WTC11 (cell line): ENCODE data around the gene ARHGEF10L.

Experiments
- KAT7 ChIP-seq: sonication (generic); formaldehyde crosslinking; IDR thresholded peaks from 2 replicates; pipeline ENCODE4 v1.8.1; 2023; ENCODE audit warnings: missing genetic modification reagents, mild to moderate bottlenecking, borderline replicate concordance
- TF ChIP-seq, protein P1 (sequence below): fragments of 200-600 bp; IDR thresholded peaks from 2 replicates; pipeline ENCODE4 v1.8.0; 2022; ENCODE audit warnings: antibody characterized with exemption
- TF ChIP-seq, protein P2 (sequence below): sonication (generic); formaldehyde crosslinking; IDR thresholded peaks from 2 replicates; pipeline ENCODE4 v1.8.0; 2022; ENCODE audit warnings: mild to moderate bottlenecking, missing genetic modification reagents
- TF ChIP-seq, protein P3 (sequence below): sonication (generic); formaldehyde crosslinking; conservative IDR thresholded peaks from 2 replicates; pipeline ENCODE4 v1.8.1; 2022; ENCODE audit warnings: mild to moderate bottlenecking, missing genetic modification reagents
- TF ChIP-seq, protein P4 (sequence below): sonication (generic); formaldehyde crosslinking; IDR thresholded peaks from 2 replicates; pipeline ENCODE4 v1.8.1; 2023; ENCODE audit warnings: mild to moderate bottlenecking, missing genetic modification reagents, moderate library complexity

DNA sequence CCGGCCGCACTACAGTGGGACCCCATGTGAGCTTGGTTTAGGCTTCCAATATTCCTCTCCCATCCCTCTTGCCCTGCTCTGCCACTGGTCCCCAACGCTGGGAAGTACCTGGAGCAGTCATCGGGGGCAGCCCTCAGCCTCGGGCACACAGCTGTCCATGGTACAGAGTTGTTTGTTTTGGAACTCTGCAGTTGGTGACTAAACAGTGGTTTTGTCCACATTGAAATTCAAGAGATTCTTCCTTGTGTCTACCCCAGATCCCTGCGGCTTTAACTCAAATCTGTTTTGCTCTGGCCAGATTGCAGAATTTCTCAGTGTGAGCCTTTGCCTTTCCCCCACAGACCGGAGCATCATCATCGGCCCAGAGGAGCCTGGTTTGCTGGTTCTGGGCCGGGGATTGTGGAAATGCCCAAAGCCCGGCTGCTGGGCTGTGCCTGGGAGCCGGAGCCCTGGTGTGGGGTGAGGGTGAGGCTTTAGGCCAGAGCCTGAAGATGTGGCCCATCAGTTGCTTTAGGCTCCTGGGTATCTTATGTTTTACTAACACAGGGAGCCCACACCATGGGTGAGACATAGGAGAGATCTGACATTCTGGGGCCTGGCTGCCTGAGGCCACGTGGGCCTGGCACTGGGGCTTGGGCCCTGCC lies 93.2 kb downstream of the ARHGEF10L start:
- TF ChIP-seq, protein P1, sequence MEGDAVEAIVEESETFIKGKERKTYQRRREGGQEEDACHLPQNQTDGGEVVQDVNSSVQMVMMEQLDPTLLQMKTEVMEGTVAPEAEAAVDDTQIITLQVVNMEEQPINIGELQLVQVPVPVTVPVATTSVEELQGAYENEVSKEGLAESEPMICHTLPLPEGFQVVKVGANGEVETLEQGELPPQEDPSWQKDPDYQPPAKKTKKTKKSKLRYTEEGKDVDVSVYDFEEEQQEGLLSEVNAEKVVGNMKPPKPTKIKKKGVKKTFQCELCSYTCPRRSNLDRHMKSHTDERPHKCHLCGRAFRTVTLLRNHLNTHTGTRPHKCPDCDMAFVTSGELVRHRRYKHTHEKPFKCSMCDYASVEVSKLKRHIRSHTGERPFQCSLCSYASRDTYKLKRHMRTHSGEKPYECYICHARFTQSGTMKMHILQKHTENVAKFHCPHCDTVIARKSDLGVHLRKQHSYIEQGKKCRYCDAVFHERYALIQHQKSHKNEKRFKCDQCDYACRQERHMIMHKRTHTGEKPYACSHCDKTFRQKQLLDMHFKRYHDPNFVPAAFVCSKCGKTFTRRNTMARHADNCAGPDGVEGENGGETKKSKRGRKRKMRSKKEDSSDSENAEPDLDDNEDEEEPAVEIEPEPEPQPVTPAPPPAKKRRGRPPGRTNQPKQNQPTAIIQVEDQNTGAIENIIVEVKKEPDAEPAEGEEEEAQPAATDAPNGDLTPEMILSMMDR = no peak
- TF ChIP-seq, protein P2, sequence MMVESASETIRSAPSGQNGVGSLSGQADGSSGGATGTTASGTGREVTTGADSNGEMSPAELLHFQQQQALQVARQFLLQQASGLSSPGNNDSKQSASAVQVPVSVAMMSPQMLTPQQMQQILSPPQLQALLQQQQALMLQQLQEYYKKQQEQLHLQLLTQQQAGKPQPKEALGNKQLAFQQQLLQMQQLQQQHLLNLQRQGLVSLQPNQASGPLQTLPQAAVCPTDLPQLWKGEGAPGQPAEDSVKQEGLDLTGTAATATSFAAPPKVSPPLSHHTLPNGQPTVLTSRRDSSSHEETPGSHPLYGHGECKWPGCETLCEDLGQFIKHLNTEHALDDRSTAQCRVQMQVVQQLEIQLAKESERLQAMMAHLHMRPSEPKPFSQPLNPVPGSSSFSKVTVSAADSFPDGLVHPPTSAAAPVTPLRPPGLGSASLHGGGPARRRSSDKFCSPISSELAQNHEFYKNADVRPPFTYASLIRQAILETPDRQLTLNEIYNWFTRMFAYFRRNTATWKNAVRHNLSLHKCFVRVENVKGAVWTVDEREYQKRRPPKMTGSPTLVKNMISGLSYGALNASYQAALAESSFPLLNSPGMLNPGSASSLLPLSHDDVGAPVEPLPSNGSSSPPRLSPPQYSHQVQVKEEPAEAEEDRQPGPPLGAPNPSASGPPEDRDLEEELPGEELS (CRISPR knock-in tag) = no peak
- TF ChIP-seq, protein P3, sequence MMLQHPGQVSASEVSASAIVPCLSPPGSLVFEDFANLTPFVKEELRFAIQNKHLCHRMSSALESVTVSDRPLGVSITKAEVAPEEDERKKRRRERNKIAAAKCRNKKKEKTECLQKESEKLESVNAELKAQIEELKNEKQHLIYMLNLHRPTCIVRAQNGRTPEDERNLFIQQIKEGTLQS = no peak
- TF ChIP-seq, protein P4, sequence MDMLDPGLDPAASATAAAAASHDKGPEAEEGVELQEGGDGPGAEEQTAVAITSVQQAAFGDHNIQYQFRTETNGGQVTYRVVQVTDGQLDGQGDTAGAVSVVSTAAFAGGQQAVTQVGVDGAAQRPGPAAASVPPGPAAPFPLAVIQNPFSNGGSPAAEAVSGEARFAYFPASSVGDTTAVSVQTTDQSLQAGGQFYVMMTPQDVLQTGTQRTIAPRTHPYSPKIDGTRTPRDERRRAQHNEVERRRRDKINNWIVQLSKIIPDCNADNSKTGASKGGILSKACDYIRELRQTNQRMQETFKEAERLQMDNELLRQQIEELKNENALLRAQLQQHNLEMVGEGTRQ (CRISPR knock-in tag) = no peak
- no peak for TF ChIP-seq KAT7 (CRISPR knock-in tag)
